B cell (primary cell): ENCODE results near the gene PNPLA1.

Experiments
- CTCF ChIP-seq: fragments of 200-600 bp; IDR thresholded peaks from one replicate; pipeline ENCODE4 v1.8.0; 2022; ENCODE audit warnings: antibody characterized with exemption, mild to moderate bottlenecking
- EZH2 ChIP-seq: IDR thresholded peaks from 2 replicates; pipeline ENCODE4 v1.6.1; 2012; ENCODE audit warnings: borderline replicate concordance, low read depth, mild to moderate bottlenecking, moderate library complexity, low read length; ENCODE audit not compliant: insufficient read depth, poor library complexity, severe bottlenecking

GRCh38 chr6:36318690-36319435 lies 49.0 kb downstream of the PNPLA1 start:
- TF ChIP-seq CTCF (no peak), EZH2 (no peak)
